GM19023 (cell line): ENCODE results near the gene PLCL1.
A peak's percentile ranks its signal among the peaks of the same experiment; 100 is the strongest.

Experiments
- ATAC-seq: cut with Tn5 transposase; IDR thresholded peaks from one replicate; pipeline ENCODE4 v1.9.1; 2021; ENCODE audit warnings: mild to moderate bottlenecking, moderate library complexity; ENCODE audit not compliant: unreplicated experiment

Gene PLCL1

GRCh38 chr2:197949224-197949623 is 144.8 kb downstream of the PLCL1 start:
- ATAC-seq = no peak

GRCh38 chr2:197950006-197950405 is 145.6 kb downstream of the PLCL1 start:
- ATAC-seq = no peak

GRCh38 chr2:197950724-197951123 is 146.3 kb downstream of the PLCL1 start:
- no peak for ATAC-seq

- no peak for ATAC-seq
Measured at GRCh38 chr2:197952540-197953202, 148.3 kb downstream of the PLCL1 start.

GRCh38 chr2:197954328-197954727 is 149.9 kb downstream of the PLCL1 start:
- no peak for ATAC-seq

GRCh38 chr2:197958592-197959150 is 154.3 kb downstream of the PLCL1 start:
- ATAC-seq = no peak

- ATAC-seq = no peak
Measured at GRCh38 chr2:197959383-197959782, 155.0 kb downstream of the PLCL1 start.

GRCh38 chr2:197960786-197961185 is 156.4 kb downstream of the PLCL1 start:
- no peak for ATAC-seq

- no peak for ATAC-seq
Measured at GRCh38 chr2:197964720-197965119, 160.3 kb downstream of the PLCL1 start.

GRCh38 chr2:197965756-197966155 is 161.4 kb downstream of the PLCL1 start:
- ATAC-seq = no peak

- no peak for ATAC-seq
Measured at GRCh38 chr2:197969391-197969893, 165.0 kb downstream of the PLCL1 start.

- ATAC-seq = no peak
Measured at GRCh38 chr2:197972061-197972460, 167.7 kb downstream of the PLCL1 start.

- no peak for ATAC-seq
Measured at GRCh38 chr2:197972587-197972986, 168.2 kb downstream of the PLCL1 start.

- ATAC-seq = no peak
Measured at GRCh38 chr2:197973772-197974171, 169.4 kb downstream of the PLCL1 start.

GRCh38 chr2:197975931-197976519 is 171.6 kb downstream of the PLCL1 start:
- no peak for ATAC-seq

- no peak for ATAC-seq
Measured at GRCh38 chr2:197978971-197979370, 174.6 kb downstream of the PLCL1 start.

- no peak for ATAC-seq
Measured at GRCh38 chr2:197982565-197982964, 178.2 kb downstream of the PLCL1 start.

- ATAC-seq = no peak
Measured at GRCh38 chr2:197985029-197985638, 180.7 kb downstream of the PLCL1 start.

- ATAC-seq = no peak
Measured at GRCh38 chr2:197986977-197987376, 182.6 kb downstream of the PLCL1 start.

- no peak for ATAC-seq
Measured at GRCh38 chr2:197990356-197990755, 186.0 kb downstream of the PLCL1 start.

- ATAC-seq = peak; percentile 72
Measured at GRCh38 chr2:197992482-197993133, 188.2 kb downstream of the PLCL1 start.
